ENCODE results near the gene C16orf74.

GRCh38 chr16:85724936-85725335 is 26.0 kb downstream of the C16orf74 start:
- TF ChIP-seq POLR2AphosphoS5 (IDR thresholded peaks at IDR 0.05; ENCODE audit: low read depth, low read length) (no peak), TAF1 (IDR thresholded peaks at IDR 0.05; ENCODE audit: borderline replicate concordance, low read depth, low read length) (no peak)

Measured in GM12892 (cell line).